HepG2 (cell line): ENCODE results near the gene KBTBD13. TPM values are rescaled to one million over a fixed set of nuclear protein-coding genes. Genes with fewer than 3 reads are reported as not detected.

ENCODE experiments used
- CCDC6 ChIP-seq: sonication (generic); formaldehyde crosslinking; IDR thresholded peaks from 2 replicates; pipeline ENCODE4 v1.8.1; 2022; ENCODE audit warnings: mild to moderate bottlenecking, missing genetic modification reagents, moderate library complexity
- CENPBD1 ChIP-seq: sonication (generic); formaldehyde crosslinking; IDR thresholded peaks from 2 replicates; pipeline ENCODE4 v1.8.0; 2022; ENCODE audit warnings: missing genetic modification reagents, low read depth, mild to moderate bottlenecking, borderline replicate concordance
- DZIP1 ChIP-seq: sonication (generic); formaldehyde crosslinking; IDR thresholded peaks from 2 replicates; pipeline ENCODE4 v1.5.0; 2020; ENCODE audit warnings: mild to moderate bottlenecking, missing genetic modification reagents
- E2F1 ChIP-seq: sonication (generic); formaldehyde crosslinking; IDR thresholded peaks from 2 replicates; pipeline ENCODE4 v1.5.0; 2020; ENCODE audit warnings: missing genetic modification reagents
- E2F2 ChIP-seq: sonication (generic); formaldehyde crosslinking; IDR thresholded peaks from 2 replicates; pipeline ENCODE4 v1.4.0; 2020; ENCODE audit warnings: missing genetic modification reagents, borderline replicate concordance
- GPBP1L1 ChIP-seq: sonication (generic); formaldehyde crosslinking; IDR thresholded peaks from 2 replicates; pipeline ENCODE4 v1.5.0; 2020; ENCODE audit warnings: mild to moderate bottlenecking, missing genetic modification reagents
- HMGA1 ChIP-seq: sonication (generic); formaldehyde crosslinking; conservative IDR thresholded peaks from 2 replicates; pipeline ENCODE4 v1.4.0; 2020; ENCODE audit warnings: missing genetic modification reagents
- KLF11 ChIP-seq: IDR thresholded peaks from 2 replicates; pipeline ENCODE4 v1.6.1; 2016; ENCODE audit warnings: missing compliant biosample characterization
- NKX3-1 ChIP-seq: sonication (generic); formaldehyde crosslinking; IDR thresholded peaks from 2 replicates; pipeline ENCODE4 v1.5.0; 2020; ENCODE audit warnings: missing genetic modification reagents
- PCBP2 ChIP-seq: fragments of 200-400 bp; formaldehyde crosslinking; optimal IDR thresholded peaks from 2 replicates; pipeline ENCODE3; 2018; ENCODE audit warnings: low read length, low read depth; ENCODE audit not compliant: poor library complexity, severe bottlenecking
- RXRA ChIP-seq: sonication (generic); formaldehyde crosslinking; IDR thresholded peaks from 2 replicates; pipeline ENCODE4 v1.5.1; 2020; ENCODE audit warnings: missing genetic modification reagents
- TBL1XR1 ChIP-seq: fragments of 150-350 bp; IDR thresholded peaks from 2 replicates; pipeline ENCODE4 v1.6.1; 2014; ENCODE audit warnings: borderline replicate concordance, low read length; ENCODE audit not compliant: partially characterized antibody
- YEATS4 ChIP-seq: sonication (generic); formaldehyde crosslinking; IDR thresholded peaks from 2 replicates; pipeline ENCODE4 v1.4.0; 2020; ENCODE audit warnings: missing genetic modification reagents, borderline replicate concordance
- ZHX1 ChIP-seq: sonication (generic); formaldehyde crosslinking; IDR thresholded peaks from 2 replicates; pipeline ENCODE4 v1.8.1; 2022; ENCODE audit warnings: low read depth, mild to moderate bottlenecking, missing genetic modification reagents
- ZMAT5 ChIP-seq: sonication (generic); formaldehyde crosslinking; IDR thresholded peaks from 2 replicates; pipeline ENCODE4 v1.5.0; 2020; ENCODE audit warnings: mild to moderate bottlenecking, low read depth, missing genetic modification reagents, borderline replicate concordance
- ZNF317 ChIP-seq: sonication (generic); formaldehyde crosslinking; IDR thresholded peaks from 2 replicates; pipeline ENCODE4 v1.5.0; 2020; ENCODE audit warnings: mild to moderate bottlenecking, missing genetic modification reagents
- ZNF496 ChIP-seq: sonication (generic); formaldehyde crosslinking; IDR thresholded peaks from 2 replicates; pipeline ENCODE4 v1.8.1; 2023; ENCODE audit warnings: mild to moderate bottlenecking, moderate library complexity, missing genetic modification reagents; ENCODE audit not compliant: insufficient replicate concordance
- ZNF7 ChIP-seq: IDR thresholded peaks from 2 replicates; pipeline ENCODE4 v1.6.1; 2016; ENCODE audit warnings: missing biosample characterization, missing genetic modification reagents
- polyA plus RNA-seq, 8 experiments: library from polyadenylated mRNA; depleted of rRNA in 3 of 8; stranded (reverse) in 7 of 8; unstranded in 1 of 8; fragments of >200 nt; fragmentation: Illumina TruSeq in 4 of 8; extraction: Trizol in 4 of 8; gene quantifications; 2 replicates each; pipeline versions ENCODE4 v1.2.1 to v1.2.3, GENCODE V29; 2011 to 2016; ENCODE audit warnings: low read depth in 4 of 8, missing spikeins in 1 of 8, mixed read lengths in 1 of 8; ENCODE audit not compliant: insufficient read depth in 1 of 8
- total RNA-seq, 5 experiments: library from RNA; depleted of rRNA; stranded (reverse); fragments of >200 nt; fragmentation: Illumina TruSeq; extraction: Trizol; gene quantifications; 2 replicates each; pipeline ENCODE4 v1.2.3, GENCODE V29; 2016; ENCODE audit warnings: low read depth in 1 of 5

Gene KBTBD13
- total and polyA plus RNA-seq, 2 of the 13 experiments (the other 11 are each of a cell fraction or from before 2014, with no cell fraction given): not detected

- TF ChIP-seq YEATS4 (CRISPR knock-in tag) (peak; percentile 84; the same call in 1 of the 2 replicates), HMGA1 (no peak), ZHX1 (CRISPR knock-in tag) (0 out of 2 replicates have a peak, but pooled peaks have one; percentile 36), ZNF496 (no peak), E2F1 (peak; percentile 43; the same call in 1 of the 2 replicates), CCDC6 (CRISPR knock-in tag) (0 out of 2 replicates have a peak, but pooled peaks have one; percentile 56), ZNF7 (CRISPR knock-in tag) (no peak), NKX3-1 (peak; percentile 57), E2F2 (no peak), KLF11 (CRISPR knock-in tag) (no peak), PCBP2 (no peak), GPBP1L1 (CRISPR knock-in tag) (no peak), CENPBD1 (CRISPR knock-in tag) (no peak), DZIP1 (CRISPR knock-in tag) (no peak), ZMAT5 (no peak), ZNF317 (CRISPR knock-in tag) (no peak), TBL1XR1 (no peak), RXRA (CRISPR knock-in tag) (no peak)
Observed at GRCh38 chr15:65028921-65029735, 47.4 kb upstream of the KBTBD13 start, which contains the start of gene MTFMT (continued).
